H1 (cell line): ENCODE measurements around the gene TBK1. TPM values are rescaled to one million over a fixed set of nuclear protein-coding genes. Genes with fewer than 3 reads are reported as not detected.

Experiments
- CTCF ChIA-PET: fragments of 300-600 bp; sonication (Branson Sonifier 250); formaldehyde crosslinking; loops from one replicate; lab custom pipeline; 2021; ENCODE audit not compliant: partially characterized antibody; lab: Charles Lee
- POLR2A ChIA-PET: fragments of 300-600 bp; sonication (Branson Sonifier 250); formaldehyde crosslinking; loops from one replicate; lab custom pipeline; 2021; ENCODE audit warnings: inconsistent platforms; ENCODE audit not compliant: partially characterized antibody; lab: Charles Lee
- DNase-seq, 2 experiments: peaks; one replicate each; pipeline versions ENCODE4 v3.0.0 to v3.0.0-alpha.2; 2010 to 2022; ENCODE audit warnings: low spot score in 2 of 2, low read depth in 1 of 2, mixed read lengths in 1 of 2
- FAIRE-seq: peaks from 2 replicates; lab custom pipeline; 2011; peaks lifted over from hg19 to GRCh38; lab: Jason Lieb, UNC
- H2AFZ ChIP-seq: 2 replicates; pipeline ENCODE4 v1.8.1; 2012; ENCODE audit warnings: low read length, inconsistent platforms
- H2AK5ac ChIP-seq: 2 replicates; pipeline ENCODE4 v1.6.1; 2013; ENCODE audit warnings: low read depth, low read length
- H2BK120ac ChIP-seq: replicated peaks from 2 replicates; pipeline ENCODE3; 2013; ENCODE audit warnings: low read depth, low read length, inconsistent platforms
- H2BK12ac ChIP-seq: 2 replicates; pipeline ENCODE4 v1.6.1; 2013; ENCODE audit warnings: low read depth, low read length
- H2BK15ac ChIP-seq: 2 replicates; pipeline ENCODE4 v1.6.1; 2013; ENCODE audit warnings: low read length
- H2BK20ac ChIP-seq: 2 replicates; pipeline ENCODE4 v1.6.1; 2013; ENCODE audit warnings: low read length
- H2BK5ac ChIP-seq: 2 replicates; pipeline ENCODE4 v1.6.1; 2013; ENCODE audit warnings: low read depth, low read length
- H3K14ac ChIP-seq: 2 replicates; pipeline ENCODE4 v1.6.1; 2013; ENCODE audit warnings: inconsistent platforms; ENCODE audit not compliant: insufficient read length
- H3K18ac ChIP-seq: 2 replicates; pipeline ENCODE4 v1.6.1; 2013; ENCODE audit warnings: low read length; ENCODE audit errors: extremely low read depth
- H3K23ac ChIP-seq: 2 replicates; pipeline ENCODE4 v1.6.1; 2013; ENCODE audit warnings: inconsistent platforms; ENCODE audit not compliant: insufficient read length
- H3K23me2 ChIP-seq: 2 replicates; pipeline ENCODE4 v1.6.1; 2013; ENCODE audit warnings: low read depth, low read length
- H3K27ac ChIP-seq: 2 replicates; pipeline ENCODE4 v1.6.1; 2011; ENCODE audit warnings: low read depth, low read length, inconsistent platforms
- H3K27me3 ChIP-seq, 4 experiments: replicated peaks in 1 of 4; 1 replicate in 1 of 4; 2 replicates in 3 of 4; pipeline versions ENCODE4 v1.6.1 to v1.8.1; 2011 to 2013; ENCODE audit warnings: low read length in 3 of 4, mild to moderate bottlenecking in 3 of 4, inconsistent platforms in 2 of 4, mixed read lengths in 2 of 4, moderate library complexity in 1 of 4; ENCODE audit not compliant: control insufficient read depth in 3 of 4, insufficient read depth in 3 of 4; ENCODE audit errors: extremely low read depth in 1 of 4
- H3K36me3 ChIP-seq, 4 experiments: 2 replicates each; pipeline versions ENCODE4 v1.6.1 to v1.8.1; 2011 to 2013; ENCODE audit warnings: mild to moderate bottlenecking in 4 of 4, low read length in 3 of 4, moderate library complexity in 2 of 4, control low read depth in 1 of 4, inconsistent platforms in 1 of 4; ENCODE audit not compliant: insufficient read depth in 4 of 4, control insufficient read depth in 2 of 4
- H3K4ac ChIP-seq: replicated peaks from 2 replicates; pipeline ENCODE3; 2013; ENCODE audit warnings: low read length, low read depth, mixed read lengths, inconsistent platforms; ENCODE audit not compliant: insufficient read length
- H3K4me1 ChIP-seq, 4 experiments: replicated peaks in 1 of 4; 1 replicate in 1 of 4; 2 replicates in 3 of 4; pipeline versions ENCODE4 v1.6.1 to v1.8.1; 2011 to 2013; ENCODE audit warnings: low read length in 3 of 4, inconsistent platforms in 2 of 4, mixed read lengths in 1 of 4; ENCODE audit not compliant: insufficient read depth in 4 of 4, control insufficient read depth in 3 of 4
- H3K4me2 ChIP-seq, 2 experiments: 2 replicates each; pipeline versions ENCODE4 v1.6.1 to v1.8.1; 2011 to 2013; ENCODE audit warnings: low read depth in 2 of 2, low read length in 2 of 2, control low read depth in 1 of 2, inconsistent platforms in 1 of 2, mild to moderate bottlenecking in 1 of 2; ENCODE audit not compliant: insufficient read depth in 1 of 2
- H3K4me3 ChIP-seq, 4 experiments: fragments of 200-600, 300-600 bp in 1 of 4; sonication (generic), shearing (Covaris generic), sonication (Bioruptor Twin) in 1 of 4; 2 replicates each; pipeline versions ENCODE4 v1.5.1 to v1.8.1; 2011 to 2016; ENCODE audit warnings: low read length in 4 of 4, low read depth in 3 of 4, control low read depth in 2 of 4, inconsistent platforms in 2 of 4, mild to moderate bottlenecking in 2 of 4, mixed read lengths in 1 of 4, moderate library complexity in 1 of 4; ENCODE audit not compliant: insufficient read depth in 2 of 4; ENCODE audit errors: extremely low read depth in 1 of 4
- H3K56ac ChIP-seq: replicated peaks from 2 replicates; pipeline ENCODE3; 2013; ENCODE audit warnings: low read depth, mild to moderate bottlenecking, mixed read lengths, low read length, inconsistent platforms; ENCODE audit not compliant: insufficient read length
- H3K79me1 ChIP-seq: 2 replicates; pipeline ENCODE4 v1.6.1; 2013; ENCODE audit warnings: low read depth, low read length, control low read depth
- H3K79me2 ChIP-seq, 2 experiments: 2 replicates each; pipeline versions ENCODE4 v1.6.1 to v1.8.1; 2012 to 2013; ENCODE audit warnings: low read length in 2 of 2, mild to moderate bottlenecking in 2 of 2, inconsistent platforms in 1 of 2; ENCODE audit not compliant: insufficient read depth in 2 of 2, control insufficient read depth in 1 of 2
- H3K9ac ChIP-seq, 4 experiments: replicated peaks in 1 of 4; 1 replicate in 1 of 4; 2 replicates in 3 of 4; pipeline versions ENCODE4 v1.6.1 to v1.8.1; 2011 to 2013; ENCODE audit warnings: low read depth in 3 of 4, low read length in 3 of 4, control low read depth in 2 of 4, mild to moderate bottlenecking in 2 of 4, moderate library complexity in 2 of 4, inconsistent platforms in 1 of 4; ENCODE audit errors: extremely low read depth in 1 of 4
- H3K9me3 ChIP-seq, 2 experiments: 2 replicates each; pipeline versions ENCODE4 v1.6.1 to v1.8.1; 2012 to 2013; ENCODE audit warnings: mild to moderate bottlenecking in 2 of 2, moderate library complexity in 2 of 2, control low read depth in 1 of 2, inconsistent platforms in 1 of 2, low read depth in 1 of 2, low read length in 1 of 2, mixed read lengths in 1 of 2; ENCODE audit not compliant: insufficient read depth in 2 of 2
- H4K20me1 ChIP-seq, 2 experiments: replicated peaks in 1 of 2; 2 replicates each; pipeline versions ENCODE3 to v1.8.1; 2011 to 2013; ENCODE audit warnings: inconsistent platforms in 2 of 2, low read length in 2 of 2, mild to moderate bottlenecking in 1 of 2; ENCODE audit not compliant: insufficient read depth in 2 of 2, control insufficient read depth in 1 of 2
- H4K5ac ChIP-seq: 2 replicates; pipeline ENCODE4 v1.6.1; 2013; ENCODE audit warnings: low read length, low read depth, mixed read lengths, inconsistent platforms; ENCODE audit not compliant: insufficient read length
- H4K8ac ChIP-seq: 2 replicates; pipeline ENCODE4 v1.8.0; 2013; ENCODE audit warnings: mild to moderate bottlenecking, moderate library complexity, low read length, inconsistent platforms; ENCODE audit not compliant: insufficient read depth; ENCODE audit errors: extremely low read depth
- H4K91ac ChIP-seq: replicated peaks from 2 replicates; pipeline ENCODE3; 2013; ENCODE audit warnings: low read length, mixed read lengths, inconsistent platforms; ENCODE audit not compliant: insufficient read length
- HDAC2 ChIP-seq, 2 experiments: fragments of 300-600 bp in 1 of 2; sonication (generic) in 1 of 2; IDR thresholded peaks; 2 replicates each; pipeline ENCODE4 v1.6.1; 2011 to 2012; ENCODE audit warnings: low read depth in 2 of 2, low read length in 2 of 2, mild to moderate bottlenecking in 2 of 2, moderate library complexity in 2 of 2, borderline replicate concordance in 1 of 2, inconsistent platforms in 1 of 2
- RXRA ChIP-seq: IDR thresholded peaks from 2 replicates; pipeline ENCODE4 v1.6.1; 2011; ENCODE audit warnings: low read depth, mild to moderate bottlenecking, low read length, moderate library complexity; ENCODE audit not compliant: insufficient read depth
- WGBS, 2 experiments: shearing (Covaris generic) in 1 of 2; methylation state at CpG; one replicate each; pipeline versions ENCODE4 v1.1.6 to v1.1.7; 2013 to 2015; ENCODE audit warnings: low lambda C conversion rate in 2 of 2, mixed read lengths in 2 of 2, inconsistent platforms in 1 of 2, low coverage in 1 of 2, missing lambda C conversion rate in 1 of 2; ENCODE audit not compliant: insufficient replicate concordance in 2 of 2, insufficient coverage in 1 of 2, insufficient read length in 1 of 2; ENCODE audit errors: extremely low coverage in 1 of 2, missing lambda C conversion rate in 1 of 2; 5-methylcytosine and 5-hydroxymethylcytosine counted together
- polyA plus RNA-seq, 7 experiments: library from polyadenylated mRNA; depleted of rRNA in 3 of 7; stranded (reverse) in 5 of 7; unstranded in 2 of 7; fragments of >200 nt in 5 of 7; fragments of 200-250 nt in 2 of 7; gene quantifications; 1 replicate in 5 of 7; 2 replicates in 1 of 7; 4 replicates in 1 of 7; pipeline versions ENCODE4 v1.2.1 to v1.2.3, GENCODE V29; 2011 to 2013; ENCODE audit warnings: missing spikeins in 2 of 7, mixed read lengths in 2 of 7
- total RNA-seq: library from RNA; stranded (reverse); fragmentation: NEBNext Ultra II Directional; extraction: Animal tissue kit (Norgen Biotek cat#: 25700); gene quantifications from 2 replicates; pipeline ENCODE4 v1.2.1, GENCODE V29; 2021

Gene TBK1
- total and polyA plus RNA-seq, 2 of the 8 experiments (the other 6 are each of a cell fraction or from before 2014, with no cell fraction given), result 5.3 to 20.4 TPM

DNA sequence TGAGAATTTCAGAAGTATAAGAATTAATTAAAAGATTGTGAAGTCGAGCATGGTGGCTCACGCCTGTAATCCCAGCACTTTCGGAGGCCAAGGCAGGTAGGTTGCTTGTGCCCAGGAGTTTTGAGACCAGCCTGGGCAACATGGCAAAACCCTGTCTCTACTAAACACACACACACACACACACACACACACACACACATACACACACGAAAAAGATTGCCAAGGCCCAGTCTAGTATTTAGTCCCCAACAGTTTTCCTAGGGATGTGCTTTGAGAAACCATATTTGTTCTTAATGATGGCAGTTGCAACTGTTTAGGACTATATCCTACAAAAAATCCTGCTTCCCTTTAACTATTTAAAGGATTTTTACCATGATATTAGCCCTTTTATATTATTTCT, 6.0 kb downstream of the TBK1 start:
- H4K91ac ChIP-seq, result no peak overlapping the region
- H2BK20ac ChIP-seq, result no peak overlapping the region
- H4K8ac ChIP-seq, result no peak overlapping the region
- no peak overlapping the region for H3K56ac ChIP-seq
- no peak for DNase-seq
- H3K27me3 ChIP-seq, result no peaks in the 10 kb centered on the region
- H4K5ac ChIP-seq, result no peak overlapping the region
- CTCF ChIA-PET, result interaction anchor here (0.7 kb wide), 1 partner anchor 91 kb away, joined by 3 read pairs; no protein-coding TSS in a partner anchor
- H3K23me2 ChIP-seq, result no peaks in the 10 kb centered on the region
- peaks cover 0 to 7% of the 10 kb centered on the region in 2 experiments for H4K20me1 ChIP-seq
- no peak overlapping the region for H3K14ac ChIP-seq
- no peak overlapping the region for H3K9ac ChIP-seq
- H3K18ac ChIP-seq, result no peak overlapping the region
- 0 out of 7 replicates have a peak, but pooled peaks cover 0 to 8% (median 0%) of the 10 kb centered on the region in 4 experiments for H3K4me1 ChIP-seq
- TF ChIP-seq RXRA (no peak), HDAC2 (IDR thresholded peaks at IDR 0.05; ENCODE audit: borderline replicate concordance in 1 of 2, low read depth in 2 of 2, low read length in 2 of 2) (no peak)
- WGBS, 2 experiments, result 92% methylated on average over 4 of the region's 4 CpGs; no CpG with 5 or more reads in 1 of the 2 experiments
- H2BK12ac ChIP-seq, result no peak overlapping the region
- H2BK120ac ChIP-seq, result no peak overlapping the region
- no peak overlapping the region for H2AFZ ChIP-seq
- H3K4ac ChIP-seq, result no peak overlapping the region
- no peak overlapping the region for H3K4me2 ChIP-seq
- peaks cover 2 to 66% of the 10 kb centered on the region in 2 experiments; a peak in 3 of 4 replicates for H3K79me2 ChIP-seq
- FAIRE-seq, result no peak
- H3K79me1 ChIP-seq, result peaks cover 2% of the 10 kb centered on the region; the same call in 1 of the 2 replicates
- POLR2A ChIA-PET, result interaction anchor here (1.5 kb wide), 1 partner anchor 54 kb away, joined by 4 read pairs; the partner anchor contains the start of gene XPOT
- H2BK15ac ChIP-seq, result no peak overlapping the region
- H3K27ac ChIP-seq, result no peak overlapping the region
- no peak overlapping the region for H2BK5ac ChIP-seq
- H3K4me3 ChIP-seq, result no peak overlapping the region
- H3K9me3 ChIP-seq, result no peaks in the 10 kb centered on the region
- H3K23ac ChIP-seq, result no peak overlapping the region
- peaks cover 2 to 38% (median 11%) of the 10 kb centered on the region in 4 experiments; a peak in 7 of 8 replicates for H3K36me3 ChIP-seq
- no peak overlapping the region for H2AK5ac ChIP-seq
